GM18502 (cell line): ENCODE data around the gene CRIP2.

Experiments used
- ATAC-seq: cut with Tn5 transposase; IDR thresholded peaks from one replicate; pipeline ENCODE4 v1.9.1; 2021; ENCODE audit warnings: mild to moderate bottlenecking; ENCODE audit not compliant: unreplicated experiment, poor library complexity

CRIP2 gene

DNA sequence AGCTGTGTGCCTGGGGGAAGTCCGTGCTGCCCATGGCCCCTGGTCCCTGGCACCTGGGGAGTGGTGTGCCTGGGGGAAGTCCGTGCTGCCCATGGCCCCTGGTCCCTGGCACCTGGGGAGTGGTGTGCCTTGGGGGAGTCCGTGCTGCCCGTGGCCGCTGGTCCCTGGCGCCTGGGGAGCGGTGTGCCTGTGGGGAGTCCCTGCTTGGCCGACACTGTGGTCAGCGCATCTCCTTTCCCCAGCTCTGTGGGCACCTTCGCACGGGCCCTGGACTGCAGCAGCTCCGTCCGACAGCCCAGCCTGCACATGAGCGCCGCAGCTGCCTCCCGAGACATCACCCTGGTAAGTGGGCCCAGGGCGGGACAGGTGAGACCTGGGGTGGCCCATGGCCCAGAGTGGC, 14.5 kb upstream of the CRIP2 start:
- ATAC-seq: no peak

DNA sequence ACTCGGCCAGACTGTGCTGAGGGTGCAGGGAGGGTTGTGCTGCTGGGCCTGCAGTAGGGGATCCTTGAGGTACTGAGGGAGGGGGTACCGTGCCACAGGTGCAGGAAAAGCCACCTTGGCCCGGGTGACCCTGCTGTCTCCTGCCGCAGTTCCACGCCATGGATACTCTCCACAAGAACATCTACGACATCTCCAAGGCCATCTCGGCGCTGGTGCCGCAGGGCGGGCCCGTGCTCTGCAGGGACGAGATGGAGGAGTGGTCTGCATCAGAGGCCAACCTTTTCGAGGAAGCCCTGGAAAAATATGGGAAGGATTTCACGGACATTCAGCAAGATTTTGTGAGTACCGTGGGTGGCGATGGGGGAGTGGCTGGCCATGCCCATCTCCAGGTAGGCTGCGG, 14.0 kb upstream of the CRIP2 start:
- ATAC-seq: no peak

DNA sequence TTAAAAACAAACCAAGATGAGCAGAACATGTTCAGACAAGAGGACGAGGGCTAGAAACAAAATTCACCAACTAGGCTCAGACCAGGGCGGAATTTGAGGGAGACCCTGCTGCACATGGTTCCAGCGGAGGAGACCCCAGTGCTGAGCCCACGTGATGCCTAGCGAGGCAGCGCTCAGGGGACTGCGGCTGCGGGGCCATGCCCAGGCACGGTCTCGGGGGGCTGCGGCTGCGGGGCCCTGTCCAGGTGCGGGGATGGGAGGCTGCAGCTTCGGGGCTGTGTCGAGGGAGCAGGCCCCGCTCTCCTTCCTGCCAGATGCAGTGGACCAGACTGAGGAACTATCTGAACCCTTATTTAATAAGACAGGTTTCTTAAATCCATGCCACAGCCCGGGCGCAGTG, 12.7 kb upstream of the CRIP2 start:
- ATAC-seq: no peak

DNA sequence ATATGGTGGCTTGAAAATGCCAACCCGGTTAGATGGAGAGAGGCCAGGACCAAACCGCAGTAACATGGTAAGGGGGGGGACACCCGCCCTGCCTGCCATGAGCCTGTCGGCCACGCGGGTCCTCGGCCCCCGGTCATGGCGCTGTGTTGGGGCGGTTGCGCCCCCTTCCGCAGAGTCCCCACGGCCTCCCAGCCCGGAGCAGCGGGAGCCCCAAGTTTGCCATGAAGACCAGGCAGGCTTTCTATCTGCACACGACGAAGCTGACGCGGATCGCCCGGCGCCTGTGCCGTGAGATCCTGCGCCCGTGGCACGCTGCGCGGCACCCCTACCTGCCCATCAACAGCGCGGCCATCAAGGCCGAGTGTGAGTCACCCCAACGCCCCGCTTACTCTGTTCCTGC, 10.1 kb upstream of the CRIP2 start:
- ATAC-seq: no peak

DNA sequence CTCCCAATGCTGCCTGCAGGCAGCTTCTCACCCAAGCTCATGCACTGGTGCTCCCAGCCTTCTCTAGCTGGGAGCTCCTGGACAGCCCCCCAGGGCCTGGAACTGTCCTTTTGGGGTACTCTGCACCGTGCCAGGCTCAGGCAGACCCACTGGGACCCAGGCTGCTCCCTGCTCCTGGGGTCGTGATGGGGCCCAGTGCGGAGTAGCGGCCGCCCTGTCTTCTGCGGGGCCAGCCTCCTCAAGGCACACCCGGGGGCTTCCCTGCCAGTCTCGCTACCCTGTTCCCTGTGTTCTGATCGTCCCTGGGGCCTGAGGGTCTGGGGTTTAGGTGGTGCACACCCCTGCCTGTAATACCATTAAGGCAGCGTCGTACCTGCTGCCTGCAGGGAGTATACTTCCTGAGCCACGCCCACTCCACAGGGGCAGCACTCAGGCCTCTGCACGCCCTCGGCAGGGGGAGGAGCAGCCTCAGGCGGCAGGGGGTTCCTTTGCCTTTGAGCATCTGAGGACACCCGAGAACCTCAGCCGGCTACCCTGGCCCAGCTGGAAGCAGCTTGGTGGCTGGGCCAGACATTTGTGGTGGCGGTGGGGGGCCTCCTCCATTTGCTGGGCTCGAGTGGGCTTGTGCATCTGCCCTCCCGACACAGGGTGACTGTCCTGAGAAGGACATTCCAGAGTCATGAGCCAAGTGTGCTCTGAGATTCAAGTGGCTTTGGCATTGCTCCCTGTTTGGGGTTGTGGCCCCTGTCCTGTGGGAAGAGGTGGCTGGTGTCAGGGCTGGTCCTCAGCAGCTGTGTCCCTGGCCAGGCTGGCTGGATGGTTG, 9.2 kb upstream of the CRIP2 start:
- no peak for ATAC-seq

DNA sequence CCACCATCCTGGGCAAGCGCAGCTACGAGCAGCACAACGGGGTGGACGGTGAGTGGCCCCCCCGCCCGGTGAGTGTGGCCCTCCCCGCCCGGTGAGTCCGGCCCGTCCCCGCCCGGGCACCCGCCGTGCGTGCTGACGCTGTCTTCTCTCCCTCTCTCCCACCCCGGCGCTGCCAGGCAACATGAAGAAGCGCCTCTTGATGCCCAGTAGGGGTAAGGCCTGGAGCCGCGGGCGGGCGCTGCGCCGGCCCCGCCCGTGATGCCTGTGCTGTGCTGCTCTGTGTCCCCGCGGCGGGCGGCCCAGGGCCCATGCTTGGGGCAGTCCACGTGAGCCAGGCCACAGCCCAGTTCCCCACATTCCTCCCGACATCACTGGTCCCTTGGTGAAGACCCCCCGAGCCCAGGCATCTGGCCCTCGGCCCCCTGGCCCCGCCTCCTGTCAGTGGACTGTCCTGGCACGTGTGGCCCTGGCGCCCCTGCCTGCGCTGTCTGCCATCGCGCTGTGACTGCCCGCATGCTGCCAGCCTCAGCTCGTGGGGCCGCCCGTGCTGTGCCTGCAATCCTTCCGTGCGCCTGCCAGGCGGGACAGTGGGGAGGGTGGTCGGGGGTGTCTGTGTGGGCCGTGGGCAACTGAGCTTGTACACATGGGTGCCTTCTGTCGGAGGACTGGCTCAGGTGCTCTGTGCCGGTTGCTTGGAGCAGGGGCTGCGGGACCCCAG, 7.9 kb upstream of the CRIP2 start:
- no peak for ATAC-seq

DNA sequence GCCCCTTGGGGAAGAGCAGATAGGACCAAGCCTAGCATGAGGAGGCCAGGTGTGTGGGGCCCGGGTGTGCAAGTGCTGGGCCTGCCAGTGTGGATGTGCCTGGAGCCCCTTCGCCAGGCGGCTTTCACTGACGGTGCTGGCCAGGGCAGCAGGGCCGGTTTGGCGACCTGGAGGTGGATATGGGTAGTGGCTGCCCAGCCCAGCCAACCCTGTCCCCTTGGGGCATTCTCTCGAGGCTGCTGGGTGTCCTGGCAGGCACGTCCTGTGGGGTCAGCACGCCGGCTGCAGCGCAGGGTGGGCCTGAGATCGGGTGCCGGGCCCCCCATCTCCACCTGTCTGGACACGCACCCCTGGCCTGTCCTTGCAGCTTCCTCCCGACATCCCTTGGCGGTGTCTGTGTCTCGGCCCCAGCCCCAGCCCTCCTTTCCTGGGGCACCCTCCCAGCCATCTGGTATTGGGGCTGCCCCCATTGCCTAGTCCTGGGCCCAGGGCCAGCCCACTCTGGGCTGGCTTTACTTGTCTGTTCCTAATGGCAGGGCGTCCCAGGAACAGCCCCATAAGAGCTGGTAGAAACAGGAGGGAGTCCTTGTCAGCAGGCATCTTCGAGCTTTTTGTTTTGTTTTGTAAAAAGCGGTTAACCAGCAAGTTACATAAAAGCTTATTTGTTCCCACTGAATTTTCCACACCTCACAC, 7.2 kb upstream of the CRIP2 start:
- ATAC-seq: no peak

DNA sequence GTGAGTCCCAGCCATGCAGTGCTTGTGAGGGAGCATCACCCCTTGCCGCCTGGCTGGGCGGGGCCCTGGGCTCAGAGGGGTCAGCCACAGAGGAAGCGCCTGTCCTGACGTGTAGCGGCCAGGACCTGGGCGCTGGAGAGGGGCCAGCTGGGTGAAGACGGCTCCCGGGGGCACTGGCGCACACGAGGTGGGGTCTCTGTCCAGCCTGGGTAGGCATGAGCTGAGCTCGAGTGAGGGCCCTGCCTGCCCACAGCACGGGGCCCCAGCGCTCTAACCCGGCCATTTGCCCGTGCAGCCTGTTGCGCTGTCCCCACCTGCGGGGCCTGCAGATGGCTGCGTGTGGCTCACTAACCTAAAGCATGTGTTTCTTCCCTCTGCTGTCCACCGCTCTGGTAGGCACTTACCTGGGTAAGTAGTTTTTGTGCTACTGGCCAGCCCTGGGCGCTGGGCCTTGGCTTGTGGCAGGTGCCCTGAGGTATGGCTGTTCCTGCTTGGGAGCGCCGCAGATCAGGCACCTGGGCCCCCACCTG, 6.6 kb upstream of the CRIP2 start:
- no peak for ATAC-seq

DNA sequence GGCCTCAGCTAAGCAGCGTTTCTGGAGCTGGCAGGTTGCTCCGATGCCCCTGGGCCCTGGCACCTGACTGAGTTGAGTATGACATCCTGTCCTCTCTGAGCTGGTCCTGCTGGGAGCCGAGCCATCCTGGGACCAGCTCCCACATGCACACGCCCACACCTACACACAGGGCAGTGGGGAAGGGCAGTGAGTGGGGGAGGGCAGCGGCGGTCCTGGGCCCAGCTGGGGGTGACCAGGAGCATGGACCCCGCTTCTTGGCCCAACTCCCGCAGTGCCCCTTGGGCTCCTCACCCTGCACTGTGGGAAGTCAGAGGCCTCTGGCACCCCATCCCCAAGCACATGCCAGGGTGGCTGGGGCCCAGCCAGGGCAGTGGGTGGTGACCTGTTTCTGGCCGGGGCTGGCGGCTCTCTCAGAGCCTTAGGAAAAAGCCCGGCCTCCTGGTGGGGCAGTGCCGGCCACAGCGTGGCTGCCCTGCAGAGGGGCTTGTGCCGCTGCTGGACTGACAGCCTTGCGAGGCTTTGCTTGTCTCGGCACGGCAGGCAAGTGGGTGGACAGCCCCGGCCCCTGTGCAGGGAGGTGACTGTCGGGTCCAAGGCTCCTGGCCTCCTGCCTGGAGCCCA, 5.9 kb upstream of the CRIP2 start:
- ATAC-seq: no peak

DNA sequence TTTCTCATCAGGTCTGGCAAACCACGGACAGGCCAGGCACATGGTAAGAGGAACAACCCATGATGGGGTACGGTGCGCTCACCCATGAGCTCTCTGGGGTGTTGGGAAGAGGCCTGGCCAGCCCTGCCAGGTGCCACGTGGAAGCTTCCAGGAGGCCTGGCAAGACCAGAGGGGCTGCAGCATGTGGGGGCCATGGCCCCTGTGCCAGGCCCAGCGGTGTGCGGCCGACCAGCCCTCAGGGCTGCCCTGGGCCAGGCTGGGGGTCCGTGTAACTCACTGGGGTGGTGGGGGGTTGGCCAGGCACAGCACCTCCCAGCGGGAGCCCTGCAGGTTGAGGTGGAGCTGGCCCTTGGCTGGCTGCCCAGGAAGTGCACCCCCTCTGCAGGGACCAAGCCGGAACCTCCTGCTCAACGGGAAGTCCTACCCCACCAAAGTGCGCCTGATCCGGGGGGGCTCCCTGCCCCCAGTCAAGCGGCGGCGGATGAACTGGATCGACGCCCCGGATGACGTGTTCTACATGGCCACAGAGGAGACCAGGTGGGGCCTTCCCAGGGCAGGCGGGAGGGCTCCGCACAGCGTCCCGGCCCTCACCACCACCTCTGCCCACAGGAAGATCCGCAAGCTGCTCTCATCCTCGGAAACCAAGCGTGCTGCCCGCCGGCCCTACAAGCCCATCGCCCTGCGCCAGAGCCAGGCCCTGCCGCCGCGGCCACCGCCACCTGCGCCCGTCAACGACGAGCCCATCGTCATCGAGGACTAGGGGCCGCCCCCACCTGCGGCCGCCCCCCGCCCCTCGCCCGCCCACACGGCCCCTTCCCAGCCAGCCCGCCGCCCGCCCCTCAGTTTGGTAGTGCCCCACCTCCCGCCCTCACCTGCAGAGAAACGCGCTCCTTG, 4.9 kb upstream of the CRIP2 start:
- ATAC-seq: no peak

DNA sequence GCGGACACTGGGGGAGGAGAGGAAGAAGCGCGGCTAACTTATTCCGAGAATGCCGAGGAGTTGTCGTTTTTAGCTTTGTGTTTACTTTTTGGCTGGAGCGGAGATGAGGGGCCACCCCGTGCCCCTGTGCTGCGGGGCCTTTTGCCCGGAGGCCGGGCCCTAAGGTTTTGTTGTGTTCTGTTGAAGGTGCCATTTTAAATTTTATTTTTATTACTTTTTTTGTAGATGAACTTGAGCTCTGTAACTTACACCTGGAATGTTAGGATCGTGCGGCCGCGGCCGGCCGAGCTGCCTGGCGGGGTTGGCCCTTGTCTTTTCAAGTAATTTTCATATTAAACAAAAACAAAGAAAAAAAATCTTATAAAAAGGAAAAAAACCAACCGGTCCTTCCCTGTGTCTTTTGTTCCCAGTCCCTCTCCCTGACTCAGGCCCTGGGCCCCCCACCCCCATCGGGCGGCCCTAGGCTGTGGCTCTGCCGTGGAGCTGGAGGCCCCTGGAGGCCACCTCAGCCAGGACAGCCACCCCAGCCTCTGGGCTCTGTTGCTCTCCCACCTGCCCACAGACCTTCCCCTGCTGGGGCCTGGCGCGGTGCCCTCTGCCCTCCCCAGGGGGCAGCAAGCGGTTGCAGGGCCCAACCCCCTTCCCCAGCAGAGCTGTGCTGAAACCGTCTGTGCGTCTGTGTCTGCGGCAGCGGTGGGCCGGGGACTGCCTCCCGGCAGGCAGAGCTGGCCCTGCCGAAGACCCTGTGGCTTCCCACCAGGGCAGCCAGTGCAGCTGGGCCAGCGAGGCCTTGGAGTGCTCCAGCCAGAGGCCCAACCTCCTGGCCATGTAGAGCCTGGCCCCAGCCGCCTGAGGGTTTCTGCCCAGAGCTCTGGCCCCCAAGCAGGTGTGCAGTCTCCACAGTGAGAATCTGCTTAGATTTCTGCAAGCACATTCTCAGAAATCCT, 4.0 kb upstream of the CRIP2 start:
- ATAC-seq: no peak

DNA sequence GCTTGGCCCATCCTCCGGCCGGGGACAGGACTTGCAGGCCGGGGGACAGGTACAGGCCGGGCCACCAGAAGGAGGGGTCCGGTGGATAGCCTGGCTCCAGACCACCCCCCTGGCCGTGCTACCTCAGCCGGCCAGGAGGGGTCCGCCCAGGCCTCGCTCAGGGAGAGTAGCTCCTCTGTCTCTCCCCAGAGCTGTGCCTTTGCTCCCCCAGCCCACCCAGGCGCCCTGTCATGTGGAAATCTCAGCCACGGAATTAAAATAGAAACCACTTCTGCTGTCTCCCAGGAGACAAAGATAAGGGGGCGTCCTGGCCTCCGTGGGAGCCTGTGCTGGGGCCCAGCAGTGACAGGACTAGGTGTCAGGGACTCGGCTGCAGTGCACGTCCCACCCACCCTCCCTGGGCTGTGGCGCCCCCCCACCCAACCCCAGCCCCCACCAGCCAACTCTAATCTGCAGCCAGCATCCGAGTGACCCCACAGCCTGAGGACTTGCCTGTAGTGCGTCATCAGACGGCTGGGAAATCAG, 3.3 kb upstream of the CRIP2 start:
- no peak for ATAC-seq

DNA sequence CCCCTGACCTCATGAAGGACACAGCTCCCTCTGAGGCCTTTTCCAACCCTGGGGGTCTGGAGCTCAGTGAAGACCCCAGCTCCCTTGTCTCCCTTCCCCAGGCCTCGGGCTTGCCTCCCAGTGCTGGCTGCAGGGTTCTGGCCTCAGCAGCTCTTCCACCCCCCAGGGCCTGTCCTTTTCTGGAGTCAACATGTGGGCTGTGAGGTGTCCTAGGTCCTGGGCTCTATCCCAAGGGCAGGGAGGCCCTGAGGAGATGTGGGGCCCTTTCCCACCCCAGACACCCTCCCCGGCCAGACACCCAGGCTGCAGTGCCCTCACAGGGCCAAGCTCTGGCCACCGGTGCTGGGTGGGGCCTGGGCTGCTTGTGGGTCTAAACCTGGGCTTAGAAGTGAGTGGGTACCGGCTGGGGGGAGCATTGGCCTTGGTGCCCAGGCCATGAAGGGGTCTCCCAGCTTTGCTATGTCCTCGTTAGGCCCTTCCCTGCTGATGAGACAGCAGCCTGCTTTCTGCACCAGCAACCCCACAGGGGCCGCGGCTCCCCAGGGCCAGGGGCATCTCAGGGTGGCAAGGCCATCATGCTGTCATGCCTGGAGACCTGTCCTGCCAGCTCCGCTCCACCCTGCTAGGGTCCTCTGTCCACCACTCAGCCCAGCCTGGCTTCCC, 2.7 kb upstream of the CRIP2 start:
- ATAC-seq: no peak

DNA sequence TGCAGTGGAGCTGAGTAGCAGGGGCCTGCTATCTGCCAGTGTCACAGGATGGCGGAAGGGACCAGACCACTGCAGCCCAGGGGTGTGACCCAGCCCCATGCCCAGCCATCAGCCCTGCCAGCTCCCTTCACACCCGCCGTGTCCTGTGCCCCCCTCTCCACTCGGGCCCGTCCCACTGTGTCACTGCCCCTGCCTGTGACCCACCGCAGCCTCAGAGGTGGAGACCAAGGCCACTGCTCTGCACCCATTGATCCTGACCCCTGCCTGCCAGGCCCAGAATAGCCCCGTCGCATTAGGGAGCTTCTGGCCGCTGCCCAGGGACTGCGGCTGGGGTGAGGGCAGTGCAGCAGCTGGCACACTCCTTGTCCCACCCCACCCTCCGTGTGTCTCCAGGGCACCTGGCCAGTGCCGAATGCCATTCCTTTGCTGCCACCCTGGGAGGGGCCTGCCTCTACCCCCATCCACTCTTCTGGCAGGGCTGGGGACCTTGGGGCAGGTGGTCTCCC, 2.1 kb upstream of the CRIP2 start:
- ATAC-seq: no peak

DNA sequence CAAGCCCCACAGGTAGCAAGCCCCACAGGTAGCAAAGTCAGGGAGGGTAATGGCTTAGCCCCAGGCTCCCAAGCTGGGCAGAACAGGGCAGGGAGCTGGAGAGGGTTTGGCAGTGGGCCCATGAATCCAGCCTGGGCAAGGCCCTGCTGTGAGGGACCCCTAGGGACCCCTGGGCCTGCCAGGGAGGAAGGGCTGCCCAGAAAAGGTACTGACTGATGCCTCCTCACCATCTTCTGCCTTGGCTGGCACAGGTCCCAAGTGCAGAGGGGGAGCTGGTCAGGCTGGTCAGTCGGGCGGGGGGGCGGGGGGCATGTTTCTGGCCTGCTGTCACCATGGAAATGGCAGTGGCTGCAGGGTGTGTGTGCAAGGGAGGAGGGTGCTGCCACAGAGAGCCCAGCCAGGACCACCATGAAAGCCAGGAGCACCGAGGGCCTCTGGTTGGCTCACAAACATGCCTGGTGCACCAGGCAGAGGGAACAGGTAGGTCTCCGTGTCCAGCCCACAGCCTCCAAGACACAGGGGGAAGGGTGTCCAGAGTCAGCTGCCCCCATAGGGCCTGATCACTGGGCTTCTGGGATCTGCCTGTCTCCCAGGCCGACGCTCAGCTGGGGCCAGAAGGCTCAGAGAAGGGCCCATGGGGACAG, 1.5 kb upstream of the CRIP2 start:
- ATAC-seq: no peak

DNA sequence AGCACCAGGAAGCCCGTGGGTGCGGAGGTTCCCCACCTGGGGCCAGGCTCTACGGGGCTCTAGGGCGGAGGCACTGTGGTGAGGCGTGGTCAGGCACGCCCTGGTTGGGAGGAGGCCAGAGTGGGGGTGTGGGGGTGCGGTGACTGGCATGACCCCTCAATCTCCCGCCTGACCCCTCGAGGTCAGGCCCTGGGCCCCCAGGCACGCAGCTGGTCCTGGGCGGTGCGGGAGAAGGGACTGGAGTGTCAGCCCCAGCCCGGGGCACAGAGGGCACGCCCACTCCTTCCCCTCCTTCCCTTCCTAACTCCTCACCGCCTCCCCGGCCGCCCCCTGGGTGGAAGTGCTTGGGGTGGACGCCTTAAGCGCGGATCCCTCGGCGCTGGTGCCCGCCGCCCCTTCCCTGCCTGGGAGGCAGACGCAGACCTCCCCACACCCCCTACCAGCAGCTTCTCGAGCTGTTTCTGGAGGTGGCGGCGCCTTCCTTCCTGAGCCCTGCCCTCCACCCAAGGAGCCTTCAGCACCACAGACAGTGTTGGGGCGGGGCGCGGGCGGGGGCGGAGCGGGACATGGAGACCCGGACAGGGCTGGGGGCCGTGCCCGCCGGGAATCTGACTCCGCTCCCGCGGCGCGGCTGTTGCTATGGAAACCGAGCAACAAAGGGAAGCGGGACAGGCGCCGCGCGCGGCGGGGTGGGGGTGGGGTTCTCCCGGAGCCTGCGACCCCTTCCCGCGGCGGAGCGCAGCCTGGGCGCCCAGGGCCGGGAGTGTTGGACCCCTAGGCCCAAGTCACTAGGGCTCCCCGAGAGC, 741 bp upstream of the CRIP2 start:
- ATAC-seq: no peak
